ENCODE measurements around the gene SLA2. TPM values are rescaled to one million over a fixed set of nuclear protein-coding genes. Genes with fewer than 3 reads are reported as not detected.

Gene SLA2
- total and polyA plus RNA-seq, 2 of the 8 experiments (the other 6 are each of a cell fraction or from before 2014, with no cell fraction given) = 0.18 TPM; not detected in 1

GRCh38 chr20:36624068-36624943 lies 21.7 kb downstream of the SLA2 start (continued):
- TF ChIP-seq RNF2 (IDR thresholded peaks at IDR 0.05; ENCODE audit: borderline replicate concordance, low read depth, low read length, missing control alignments, poor library complexity, severe bottlenecking) = no peak
